ENCODE measurements around the gene UVRAG. TPM values are rescaled to one million over a fixed set of nuclear protein-coding genes. Genes with fewer than 3 reads are reported as not detected.

The UVRAG gene
- total RNA-seq, 4 donors from 2014 or later, result 27.3 to 38.7 (median 33.6) TPM

DNA sequence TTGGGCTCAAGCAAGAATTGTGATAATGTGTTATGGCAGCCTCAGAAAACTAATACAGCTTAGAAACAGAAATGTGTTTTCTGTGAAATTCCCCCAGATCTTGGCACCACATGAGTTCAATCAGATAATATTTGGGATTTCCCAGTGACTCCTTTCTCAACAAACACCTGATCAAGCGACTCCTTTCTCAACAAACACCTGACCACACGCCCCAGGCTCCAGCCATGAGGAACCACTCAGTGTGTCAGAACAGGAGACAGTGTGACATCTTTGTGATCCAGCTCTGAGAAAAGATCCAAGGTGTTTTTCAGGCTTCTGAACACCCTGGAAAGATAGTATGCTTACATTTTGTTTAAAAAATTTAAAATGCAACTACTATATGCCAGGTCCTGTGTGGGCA, 1.9 kb upstream of the UVRAG start:
- TF ChIP-seq, protein P1, sequence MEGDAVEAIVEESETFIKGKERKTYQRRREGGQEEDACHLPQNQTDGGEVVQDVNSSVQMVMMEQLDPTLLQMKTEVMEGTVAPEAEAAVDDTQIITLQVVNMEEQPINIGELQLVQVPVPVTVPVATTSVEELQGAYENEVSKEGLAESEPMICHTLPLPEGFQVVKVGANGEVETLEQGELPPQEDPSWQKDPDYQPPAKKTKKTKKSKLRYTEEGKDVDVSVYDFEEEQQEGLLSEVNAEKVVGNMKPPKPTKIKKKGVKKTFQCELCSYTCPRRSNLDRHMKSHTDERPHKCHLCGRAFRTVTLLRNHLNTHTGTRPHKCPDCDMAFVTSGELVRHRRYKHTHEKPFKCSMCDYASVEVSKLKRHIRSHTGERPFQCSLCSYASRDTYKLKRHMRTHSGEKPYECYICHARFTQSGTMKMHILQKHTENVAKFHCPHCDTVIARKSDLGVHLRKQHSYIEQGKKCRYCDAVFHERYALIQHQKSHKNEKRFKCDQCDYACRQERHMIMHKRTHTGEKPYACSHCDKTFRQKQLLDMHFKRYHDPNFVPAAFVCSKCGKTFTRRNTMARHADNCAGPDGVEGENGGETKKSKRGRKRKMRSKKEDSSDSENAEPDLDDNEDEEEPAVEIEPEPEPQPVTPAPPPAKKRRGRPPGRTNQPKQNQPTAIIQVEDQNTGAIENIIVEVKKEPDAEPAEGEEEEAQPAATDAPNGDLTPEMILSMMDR (IDR thresholded peaks at IDR 0.05), result no peak
- TF ChIP-seq EP300 (IDR thresholded peaks at IDR 0.05), result no peak
- no peak for TF ChIP-seq POLR2A (IDR thresholded peaks at IDR 0.05)
- DNase-seq (ENCODE audit: low spot score in 2 of 2), result no peak
- WGBS, 2 donors, result 89 to 97% methylated on average over 2 of the region's 2 CpGs
- H3K36me3 ChIP-seq, result no peaks in the 10 kb centered on the region
- H3K4me1 ChIP-seq, result peaks cover 0 to 28% (median 13%) of the 10 kb centered on the region in 4 donors
- H3K4me3 ChIP-seq, result no peak overlapping the region
- peak overlapping the region in 1 of 4 donors; percentile 48 for H3K27ac ChIP-seq
- H3K27me3 ChIP-seq, result no peaks in the 10 kb centered on the region
- H3K9me3 ChIP-seq, result no peaks in the 10 kb centered on the region

DNA sequence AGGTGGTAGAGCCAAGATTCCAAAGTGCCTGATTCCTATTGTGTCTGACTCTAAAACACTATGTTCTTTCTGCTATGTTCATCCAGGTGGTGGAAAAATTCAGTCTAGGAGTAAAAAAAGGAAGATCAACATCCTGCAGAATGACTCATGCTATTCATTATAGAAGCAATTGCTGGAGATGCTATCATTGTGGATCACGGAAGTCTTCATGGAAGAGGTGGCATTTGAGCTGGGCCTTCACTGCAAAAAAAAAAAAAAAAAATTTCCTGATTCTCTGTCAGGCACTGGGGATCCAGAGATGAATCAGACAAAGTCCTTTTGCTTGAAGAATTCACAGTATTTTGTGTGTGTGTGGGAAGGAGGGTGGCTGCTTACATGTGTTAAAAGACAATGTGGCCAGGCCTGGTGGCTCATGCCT, 1.4 kb upstream of the UVRAG start:
- Histone ChIP-seq H3K9me3 (no peaks in the 10 kb centered on the region), H3K4me1 (peaks cover 0 to 30% (median 13%) of the 10 kb centered on the region in 4 donors), H3K27ac (peak overlapping the region in 3 of 4 donors; percentile 94 to 96 (median 94)), H3K4me3 (peak overlapping the region in 1 of 4 donors; percentile 93), H3K27me3 (no peaks in the 10 kb centered on the region), H3K36me3 (no peaks in the 10 kb centered on the region)
- TF ChIP-seq POLR2A (IDR thresholded peaks at IDR 0.05) (no peak), EP300 (IDR thresholded peaks at IDR 0.05) (peak in 1 of 2 donors; percentile 57)
- no peak for DNase-seq (ENCODE audit: low spot score in 2 of 2)
- 64 to 84% methylated on average over 1 of the region's 1 CpG for WGBS, 2 donors

DNA sequence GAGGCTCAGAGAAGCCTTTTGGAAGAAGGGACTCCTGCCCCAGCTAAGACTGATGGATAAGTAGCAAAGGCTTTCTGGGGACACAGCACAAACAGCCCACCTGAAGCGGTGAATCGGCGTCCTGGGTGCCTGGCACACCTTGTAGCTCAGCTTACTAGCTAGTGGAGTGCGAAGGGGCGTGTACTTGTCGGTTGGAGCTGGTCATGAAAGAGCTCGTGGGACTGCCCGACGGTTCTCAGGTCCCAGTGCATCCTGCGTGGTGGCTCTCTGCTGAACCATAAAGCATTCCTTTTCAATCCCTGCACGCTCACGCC, 690 bp upstream of the UVRAG start:
- WGBS, 2 donors, result 0 to 1% methylated on average over 2 to 12 of the region's 12 CpGs
- TF ChIP-seq, protein P1 (IDR thresholded peaks at IDR 0.05), result no peak
- TF ChIP-seq POLR2A (IDR thresholded peaks at IDR 0.05), result no peak
- no peak for TF ChIP-seq EP300 (IDR thresholded peaks at IDR 0.05)

DNA sequence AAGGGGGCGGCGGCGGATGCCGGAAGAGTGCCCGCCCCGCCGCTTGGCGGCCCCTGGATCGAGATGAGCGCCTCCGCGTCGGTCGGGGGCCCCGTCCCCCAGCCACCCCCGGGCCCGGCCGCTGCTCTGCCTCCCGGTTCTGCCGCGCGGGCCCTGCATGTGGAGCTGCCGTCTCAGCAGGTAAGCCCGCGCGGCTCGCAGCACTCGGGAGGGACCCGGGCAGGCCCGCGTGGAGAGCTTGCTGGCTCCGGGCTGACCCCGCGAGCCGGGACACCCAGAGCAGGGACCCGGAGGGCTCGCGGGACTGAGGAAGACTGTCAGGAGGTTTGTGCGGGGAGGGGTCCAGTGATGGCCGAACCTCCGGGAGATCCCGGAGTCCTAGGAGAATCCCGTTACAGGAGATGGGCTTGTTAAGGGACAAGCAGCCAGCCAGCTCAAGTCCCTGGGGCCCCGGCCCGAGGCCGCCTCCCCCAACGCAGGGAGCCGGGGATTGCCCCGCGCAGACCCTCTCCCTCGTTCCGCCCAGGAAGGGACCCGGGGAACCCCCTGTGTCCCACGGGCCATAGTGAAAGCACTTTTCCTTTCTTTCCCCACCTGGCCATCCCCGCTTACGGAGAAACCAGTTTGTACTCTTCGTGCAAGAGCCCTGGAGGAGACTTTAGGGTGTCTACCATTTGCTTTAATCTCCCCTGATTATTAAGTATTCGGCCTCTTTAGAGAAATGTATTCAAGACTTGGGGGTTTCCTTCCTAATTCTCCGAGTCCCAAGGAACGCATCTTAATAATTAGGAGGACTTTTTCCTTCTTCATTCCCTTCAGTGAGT, 547 bp downstream of the UVRAG start:
- peak overlapping the region; percentile 92 to 99 (median 96) for H3K4me3 ChIP-seq
- H3K27me3 ChIP-seq, result no peaks in the 10 kb centered on the region
- H3K9me3 ChIP-seq, result no peaks in the 10 kb centered on the region
- 0 to 1% methylated on average over 25 to 29 of the region's 60 CpGs for WGBS, 2 donors
- no peak for DNase-seq (ENCODE audit: low spot score in 2 of 2)
- no peaks in the 10 kb centered on the region for H3K36me3 ChIP-seq
- peaks cover 0 to 35% (median 13%) of the 10 kb centered on the region in 4 donors for H3K4me1 ChIP-seq
- no peak for TF ChIP-seq POLR2A (IDR thresholded peaks at IDR 0.05)
- no peak for TF ChIP-seq EP300 (IDR thresholded peaks at IDR 0.05)
- TF ChIP-seq, protein P1 (IDR thresholded peaks at IDR 0.05), result no peak
- H3K27ac ChIP-seq, result peak overlapping the region; percentile 68 to 96 (median 94)

More for the DNA sequence above, 690 bp upstream of the UVRAG start:
- peak overlapping the region; percentile 54 to 99 (median 92) for H3K4me3 ChIP-seq
- no peaks in the 10 kb centered on the region for H3K36me3 ChIP-seq
- DNase-seq (ENCODE audit: low spot score in 2 of 2), result no peak
- H3K27me3 ChIP-seq, result no peaks in the 10 kb centered on the region
- peaks cover 0 to 30% (median 13%) of the 10 kb centered on the region in 4 donors for H3K4me1 ChIP-seq
- H3K9me3 ChIP-seq, result no peaks in the 10 kb centered on the region
- H3K27ac ChIP-seq, result peak overlapping the region; percentile 68 to 96 (median 94)

DNA sequence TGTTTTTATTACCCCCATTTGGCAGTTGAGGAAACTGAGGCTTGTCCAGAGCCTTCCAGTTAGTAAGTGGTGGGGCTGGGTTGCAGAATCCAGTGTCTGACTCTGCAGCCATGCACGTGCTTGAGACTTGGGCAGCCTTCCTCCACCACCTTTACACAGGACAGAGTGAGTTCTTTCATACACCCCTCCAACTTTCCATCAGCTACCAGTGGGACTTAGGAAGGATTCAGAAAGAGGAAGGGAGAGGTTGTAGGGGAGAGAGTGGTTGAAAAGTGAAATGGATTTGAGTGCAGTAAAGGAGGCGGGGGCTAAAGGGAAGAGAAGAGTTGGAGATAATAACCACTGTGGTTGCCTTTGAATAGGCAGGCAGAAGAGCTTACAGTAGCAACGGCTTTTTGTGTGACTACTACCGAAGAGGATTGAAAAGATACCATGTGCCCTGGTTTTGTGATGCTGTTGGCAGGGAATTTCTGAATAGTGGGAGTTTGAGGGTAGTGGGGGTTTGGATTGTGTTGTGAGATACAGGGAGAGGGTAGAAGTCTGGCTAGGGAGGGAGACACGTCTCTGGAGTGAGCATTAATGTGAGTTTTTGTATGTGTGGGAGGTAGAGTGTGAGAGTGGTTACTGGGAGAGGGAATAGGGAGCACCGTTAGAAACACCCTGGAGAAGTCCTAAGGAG, 1.7 kb downstream of the UVRAG start:
- Histone ChIP-seq H3K4me3 (peak overlapping the region; percentile 92 to 99 (median 96)), H3K36me3 (no peaks in the 10 kb centered on the region), H3K9me3 (no peaks in the 10 kb centered on the region), H3K27ac (peak overlapping the region in 2 of 4 donors; percentile 47 to 94), H3K4me1 (peaks cover 0 to 44% (median 13%) of the 10 kb centered on the region in 4 donors), H3K27me3 (no peaks in the 10 kb centered on the region)
- no peak for DNase-seq (ENCODE audit: low spot score in 2 of 2)
- no peak for TF ChIP-seq POLR2A (IDR thresholded peaks at IDR 0.05)
- TF ChIP-seq, protein P1 (IDR thresholded peaks at IDR 0.05), result no peak
- no peak for TF ChIP-seq EP300 (IDR thresholded peaks at IDR 0.05)
- 12 to 18% methylated on average over 6 of the region's 6 CpGs for WGBS, 2 donors

Data from tibial nerve (tissue), 4 donors.